Effector CD8-positive, alpha-beta T cell (primary cell): ENCODE data around the gene TMUB1.

Experiments used
- DNase-seq: peaks from one replicate; lab custom pipeline; 2025; lab: John Stamatoyannopoulos, UW

TMUB1 gene

DNA sequence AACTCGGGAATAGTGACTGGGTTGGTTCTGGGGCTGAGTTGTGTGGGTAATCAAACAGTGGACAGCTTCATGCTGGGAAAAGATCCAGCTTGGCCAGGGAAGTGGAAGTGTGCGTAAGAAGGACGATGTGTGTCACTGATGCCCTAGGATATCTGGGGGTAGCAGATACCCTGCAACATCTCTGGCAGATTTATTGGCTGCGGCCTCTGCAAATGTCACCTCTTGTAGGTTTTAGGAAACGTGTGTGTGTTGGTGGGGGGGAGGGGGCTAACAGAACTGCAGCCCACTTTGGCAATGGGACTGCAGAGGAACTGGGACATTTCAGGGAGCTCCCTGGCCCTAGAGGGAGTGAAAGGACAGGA, 2.0 kb upstream of the TMUB1 start:
- DNase-seq = no peak

DNA sequence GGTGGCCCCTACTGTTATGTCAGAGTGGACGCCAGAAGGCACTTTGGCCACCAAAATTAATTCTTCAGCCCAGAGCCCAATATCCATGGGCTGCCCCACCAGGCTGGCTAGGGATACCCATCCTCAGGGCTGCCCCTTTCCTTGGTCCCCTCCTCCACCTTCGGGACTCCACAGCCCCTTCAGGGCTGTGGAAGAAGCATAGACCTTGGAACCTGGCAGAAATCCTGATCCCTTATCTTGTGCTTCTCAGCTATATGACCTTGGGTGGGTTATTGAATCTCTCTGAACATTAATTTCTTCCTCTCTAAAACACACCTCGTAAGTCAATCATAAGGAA, 499 bp upstream of the TMUB1 start:
- DNase-seq = no peak

DNA sequence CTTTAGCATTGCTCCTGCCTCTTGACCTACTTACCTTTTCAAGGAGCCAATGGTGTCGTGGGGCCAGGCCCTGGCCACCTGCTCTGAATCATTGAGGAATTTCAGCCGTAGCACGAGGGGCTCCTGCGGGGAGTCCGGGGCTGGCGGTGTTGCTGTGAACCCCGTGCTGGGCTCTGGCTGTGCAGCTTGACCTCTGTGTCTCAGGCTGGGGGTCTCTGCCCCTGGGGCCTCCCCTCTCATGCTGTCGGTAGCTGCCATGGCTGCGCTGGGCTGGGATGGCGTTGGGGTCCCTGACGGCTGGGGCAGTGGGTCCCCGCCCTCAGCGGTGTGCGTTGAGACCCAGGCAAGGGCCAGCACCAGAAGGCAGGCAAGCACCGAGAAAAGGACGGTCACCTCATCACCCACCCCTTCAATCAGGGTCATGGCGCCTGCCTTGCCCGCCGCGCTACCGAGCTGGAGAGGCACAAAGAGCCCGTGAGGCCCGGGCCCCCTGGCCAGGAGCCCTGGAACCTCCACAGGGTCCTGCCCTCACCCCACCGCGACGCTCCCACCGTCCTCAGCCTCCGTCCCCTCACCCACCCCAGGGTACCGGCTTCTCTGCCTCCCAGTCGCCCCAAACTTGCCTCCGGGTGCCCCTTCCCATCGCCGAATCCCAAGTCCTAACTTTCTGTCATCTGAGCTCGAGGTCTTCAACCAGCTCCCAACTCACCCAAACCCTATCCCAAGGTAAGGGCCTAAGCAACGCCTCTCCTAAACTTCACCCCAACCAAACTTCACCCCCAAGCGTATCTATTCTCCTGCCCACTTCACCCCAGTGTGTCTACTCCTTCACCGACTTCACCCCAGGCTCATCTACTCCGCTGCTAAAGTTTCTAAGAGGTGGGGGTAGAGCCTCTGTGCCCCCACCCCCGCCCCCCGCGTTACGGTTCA, 887 bp downstream of the TMUB1 start:
- DNase-seq = no peak

- no peak for DNase-seq
These were observed 1.9 kb downstream of the TMUB1 start for GRCh38 chr7:151081170-151082101.

DNA sequence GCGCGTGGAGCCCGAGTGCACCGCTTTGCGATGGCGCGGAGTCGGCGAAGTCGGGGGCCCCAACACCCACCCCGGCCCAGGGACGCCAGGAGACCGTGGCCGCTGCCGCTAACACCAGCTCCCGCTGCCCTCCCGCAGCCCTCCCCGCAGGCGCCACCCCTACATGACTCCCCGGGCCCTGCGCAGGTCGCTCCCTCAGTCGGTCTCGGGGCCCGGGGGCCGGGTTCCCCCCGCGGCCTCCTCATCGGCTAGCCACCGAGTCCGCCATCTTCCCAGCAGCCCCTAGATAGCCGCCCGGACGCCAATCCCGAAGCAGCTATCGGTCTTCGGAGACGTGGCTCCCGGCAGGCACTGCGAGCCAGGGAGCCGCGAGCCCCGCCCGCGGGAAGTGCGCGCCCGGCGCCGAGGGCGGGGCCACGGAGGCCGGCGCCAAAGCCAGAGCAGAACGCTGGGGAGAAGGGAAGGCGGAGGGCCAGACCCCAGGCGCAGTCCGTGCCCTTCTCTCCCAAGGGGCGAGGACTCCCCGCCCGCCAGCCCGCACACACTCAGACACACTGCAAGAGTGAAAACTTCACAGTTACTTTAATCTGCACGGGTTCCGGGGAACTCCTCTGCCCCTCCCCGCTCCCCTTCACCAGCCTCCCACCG, 2.6 kb downstream of the TMUB1 start, which contains the start of gene FASTK:
Gene FASTK (minus strand): TSS at position 288 of the 648 bp plus-strand sequence. CDS start 43 bp downstream, at position 245.
- DNase-seq = peak; percentile 78

DNA sequence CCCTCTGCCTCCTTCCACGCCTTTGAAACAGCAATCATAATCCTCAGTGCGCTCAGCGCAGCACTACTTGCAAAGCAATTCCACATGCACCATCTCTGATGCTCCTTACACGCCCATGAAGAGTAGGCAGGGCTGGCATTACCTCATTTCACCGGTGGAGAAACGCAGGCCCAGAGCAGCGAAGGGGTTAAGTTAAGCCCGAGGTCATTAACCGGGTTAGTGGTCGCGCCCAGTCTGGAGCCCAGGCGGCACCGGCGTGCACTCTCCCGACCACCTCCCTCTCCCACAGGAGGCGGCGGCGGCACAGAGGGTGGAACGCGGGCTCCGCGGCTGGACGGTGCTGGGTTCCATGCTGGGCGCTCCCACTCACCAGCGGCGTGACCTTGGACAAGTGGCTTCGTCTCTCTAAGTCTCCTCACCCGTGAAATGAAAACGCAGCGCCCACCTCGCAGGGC, 3.2 kb downstream of the TMUB1 start:
- no peak for DNase-seq

GRCh38 chr7:151079199-151079910, 3.9 kb downstream of the TMUB1 start:
- no peak for DNase-seq

DNA sequence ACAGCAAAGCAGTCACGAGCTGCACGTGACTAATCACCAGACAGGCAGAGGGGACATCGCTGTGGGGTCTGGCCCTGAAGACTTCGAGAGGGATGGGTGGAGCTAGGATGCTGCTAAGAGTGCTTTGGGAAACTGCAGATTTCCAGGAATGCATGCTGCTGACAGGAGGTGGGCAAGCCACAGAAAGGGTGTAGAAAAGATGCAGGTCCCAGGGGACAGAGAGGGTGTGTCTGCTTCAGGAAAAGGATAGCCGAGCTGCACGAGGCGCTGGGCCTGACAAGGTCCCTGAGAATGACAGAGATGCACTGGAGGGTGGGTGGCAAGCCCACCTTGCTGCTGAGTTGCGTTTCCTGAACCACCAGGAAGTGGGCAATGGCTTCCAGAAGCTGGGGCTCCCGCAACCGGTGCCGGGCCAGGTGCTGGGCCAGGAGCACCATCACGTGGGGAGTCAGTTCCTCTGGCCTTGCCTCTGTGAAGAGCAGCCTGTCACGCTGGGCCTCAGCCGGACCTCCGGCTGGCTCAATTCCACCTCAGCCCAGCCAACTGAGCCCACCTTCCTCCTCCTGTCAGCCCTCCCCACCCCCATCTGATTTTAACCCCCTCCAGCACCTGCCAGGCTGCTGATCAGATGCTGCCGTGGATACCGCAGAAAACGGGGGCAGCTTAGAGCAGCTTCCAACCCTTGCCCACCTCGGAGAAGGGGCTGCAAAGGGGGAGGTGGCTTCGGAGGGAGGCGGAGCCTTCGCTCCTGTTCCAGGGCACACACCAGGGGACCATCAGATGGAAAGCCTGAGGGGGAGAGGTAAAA, 4.9 kb downstream of the TMUB1 start:
- DNase-seq = no peak

DNA sequence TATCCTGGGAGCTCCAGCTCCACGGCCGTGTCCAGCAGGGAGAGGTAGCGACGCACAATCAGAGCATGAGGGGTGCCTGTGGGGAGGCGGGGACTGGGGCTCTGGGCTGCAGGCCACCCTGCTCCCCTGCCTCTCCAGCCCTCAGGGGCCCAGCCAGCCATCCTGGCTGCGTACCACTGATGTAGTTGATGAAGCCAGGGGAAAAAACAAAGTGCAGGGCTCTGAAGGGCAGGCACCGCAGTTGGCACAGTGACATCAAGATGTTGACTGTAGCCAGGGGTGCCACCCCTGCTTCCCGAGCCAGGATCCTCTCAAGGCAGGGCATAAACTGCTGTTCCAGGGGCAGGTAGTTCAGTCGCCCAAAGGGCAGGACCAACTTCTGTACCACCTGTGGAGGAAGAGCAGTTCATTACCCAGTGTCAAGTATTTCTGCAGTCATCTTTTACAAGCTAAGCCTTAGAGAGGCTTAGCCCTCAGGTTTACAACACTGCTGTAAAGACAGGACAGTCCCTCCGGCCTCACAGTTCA, 5.5 kb downstream of the TMUB1 start:
- no peak for DNase-seq

DNA sequence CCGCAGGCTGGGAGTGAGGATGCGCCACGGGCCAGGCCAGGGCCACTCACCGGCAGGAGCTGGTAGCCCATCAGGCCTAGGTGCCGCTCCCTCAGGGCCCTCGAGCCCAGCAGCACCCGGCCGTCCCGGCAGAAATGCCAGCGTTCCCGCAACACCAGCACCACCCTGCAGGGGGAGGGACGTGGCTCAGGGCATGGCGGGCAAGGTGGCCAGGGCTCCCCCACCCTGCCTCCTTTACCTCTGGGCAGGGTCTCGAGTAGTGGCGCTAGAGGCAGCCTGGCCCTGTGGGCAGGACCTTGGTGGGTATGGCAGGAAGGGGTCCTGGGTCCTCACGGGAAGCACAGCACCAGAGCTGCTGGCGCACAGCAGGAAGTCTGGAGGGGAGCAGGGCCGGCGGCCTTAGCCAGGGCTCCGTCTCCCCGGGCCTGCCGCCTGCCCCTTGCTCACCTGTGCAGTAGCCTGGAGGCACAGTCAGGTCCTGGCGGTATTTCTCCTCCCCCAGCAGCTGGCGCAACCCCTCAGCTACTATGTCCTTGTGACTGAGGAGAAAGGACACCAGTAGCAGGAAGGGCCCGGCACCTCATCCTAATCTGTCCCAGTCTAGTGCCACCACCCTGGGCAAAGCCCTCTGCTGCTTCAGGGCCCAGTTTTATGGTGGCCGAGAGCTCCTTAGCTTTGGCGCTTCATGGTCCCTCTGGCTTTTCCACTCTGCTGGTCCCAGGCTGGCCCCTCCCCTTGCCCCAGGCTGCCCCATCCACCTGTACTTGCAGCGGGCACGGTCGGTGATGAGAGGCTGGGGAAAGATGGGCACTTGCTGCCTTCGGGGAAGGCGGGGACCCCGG, 6.2 kb downstream of the TMUB1 start:
- no peak for DNase-seq

DNA sequence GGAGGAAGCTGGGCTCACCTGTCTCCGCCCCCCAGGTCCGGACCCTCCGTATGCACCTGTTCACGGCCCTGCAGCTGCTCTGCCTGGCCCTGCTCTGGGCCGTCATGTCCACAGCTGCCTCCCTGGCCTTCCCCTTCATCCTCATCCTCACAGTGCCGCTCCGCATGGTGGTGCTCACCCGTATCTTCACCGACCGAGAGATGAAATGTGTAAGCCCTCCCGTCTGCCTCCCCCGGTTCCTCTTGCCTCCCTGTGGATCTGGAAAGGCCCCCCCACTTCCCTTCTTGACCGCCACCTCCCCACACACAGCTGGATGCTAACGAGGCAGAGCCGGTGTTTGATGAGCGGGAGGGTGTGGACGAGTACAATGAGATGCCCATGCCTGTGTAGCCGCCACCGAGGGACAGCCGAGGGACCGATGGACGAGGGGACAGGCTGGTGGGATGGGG, 7.3 kb downstream of the TMUB1 start:
- no peak for DNase-seq

DNA sequence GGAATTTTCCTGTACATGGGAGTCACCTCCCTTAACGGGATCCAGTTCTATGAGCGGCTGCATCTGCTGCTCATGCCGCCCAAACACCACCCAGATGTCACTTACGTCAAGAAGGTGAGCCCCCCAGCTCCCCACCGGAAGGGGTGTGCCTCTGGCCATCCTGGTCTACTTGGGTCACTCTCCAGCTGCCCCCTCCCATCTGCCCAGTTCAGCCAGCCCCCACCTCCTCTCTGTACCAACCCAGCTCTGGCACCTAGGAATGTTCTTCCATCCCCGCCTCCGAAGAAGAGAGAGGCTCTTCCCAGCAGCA, 7.7 kb downstream of the TMUB1 start:
- no peak for DNase-seq

- DNase-seq = no peak
These were observed 8.3 kb downstream of the TMUB1 start for GRCh38 chr7:151074817-151075661.

- DNase-seq = no peak
These were observed 9.3 kb downstream of the TMUB1 start for GRCh38 chr7:151073990-151074389.

DNA sequence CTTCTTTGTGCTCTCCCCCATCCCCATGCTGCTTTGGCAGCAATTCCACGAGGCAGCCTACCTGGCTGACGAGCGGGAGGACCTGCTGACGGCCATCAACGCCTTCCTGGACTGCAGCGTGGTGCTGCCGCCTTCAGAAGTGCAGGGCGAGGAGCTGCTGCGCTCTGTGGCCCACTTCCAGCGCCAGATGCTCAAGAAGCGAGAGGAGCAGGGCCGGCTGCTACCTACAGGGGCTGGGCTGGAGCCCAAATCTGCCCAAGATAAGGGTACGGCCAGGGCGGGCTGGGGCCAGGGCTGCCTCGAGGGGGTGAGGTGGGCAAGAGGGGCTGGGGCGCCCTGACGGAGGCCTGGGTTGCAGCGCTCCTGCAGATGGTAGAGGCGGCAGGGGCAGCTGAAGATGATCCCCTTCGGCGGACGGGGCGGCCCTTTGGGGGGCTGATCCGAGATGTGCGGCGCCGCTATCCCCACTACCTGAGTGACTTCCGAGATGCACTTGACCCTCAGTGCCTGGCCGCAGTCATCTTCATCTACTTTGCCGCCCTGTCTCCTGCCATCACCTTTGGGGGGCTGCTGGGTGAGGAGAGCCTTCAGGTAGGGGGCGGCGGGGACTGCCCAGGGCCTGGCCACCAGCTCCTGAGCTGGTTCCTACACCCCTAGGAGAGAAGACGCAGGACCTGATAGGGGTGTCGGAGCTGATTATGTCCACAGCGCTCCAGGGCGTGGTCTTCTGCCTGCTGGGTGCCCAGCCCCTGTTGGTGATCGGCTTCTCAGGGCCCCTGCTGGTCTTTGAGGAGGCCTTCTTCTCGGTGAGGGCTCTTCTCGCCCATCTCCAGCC, 12.0 kb downstream of the TMUB1 start:
- DNase-seq = no peak

DNA sequence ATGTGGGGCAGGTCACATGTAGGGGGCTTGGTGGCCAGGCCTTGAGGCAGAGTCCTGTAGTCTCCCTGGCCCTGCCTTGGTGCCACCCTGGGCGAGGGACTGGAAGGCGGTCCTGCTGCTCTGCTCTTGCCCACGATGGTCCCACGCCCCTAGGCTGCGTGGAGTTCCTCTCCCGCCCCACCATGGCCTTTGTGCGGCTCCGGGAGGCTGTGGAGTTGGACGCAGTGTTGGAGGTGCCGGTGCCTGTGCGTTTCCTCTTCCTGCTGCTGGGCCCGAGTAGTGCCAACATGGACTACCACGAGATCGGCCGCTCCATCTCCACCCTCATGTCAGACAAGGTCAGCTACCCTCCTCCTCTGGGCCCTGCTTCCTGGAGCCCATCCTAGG, 12.7 kb downstream of the TMUB1 start:
- DNase-seq = no peak

DNA sequence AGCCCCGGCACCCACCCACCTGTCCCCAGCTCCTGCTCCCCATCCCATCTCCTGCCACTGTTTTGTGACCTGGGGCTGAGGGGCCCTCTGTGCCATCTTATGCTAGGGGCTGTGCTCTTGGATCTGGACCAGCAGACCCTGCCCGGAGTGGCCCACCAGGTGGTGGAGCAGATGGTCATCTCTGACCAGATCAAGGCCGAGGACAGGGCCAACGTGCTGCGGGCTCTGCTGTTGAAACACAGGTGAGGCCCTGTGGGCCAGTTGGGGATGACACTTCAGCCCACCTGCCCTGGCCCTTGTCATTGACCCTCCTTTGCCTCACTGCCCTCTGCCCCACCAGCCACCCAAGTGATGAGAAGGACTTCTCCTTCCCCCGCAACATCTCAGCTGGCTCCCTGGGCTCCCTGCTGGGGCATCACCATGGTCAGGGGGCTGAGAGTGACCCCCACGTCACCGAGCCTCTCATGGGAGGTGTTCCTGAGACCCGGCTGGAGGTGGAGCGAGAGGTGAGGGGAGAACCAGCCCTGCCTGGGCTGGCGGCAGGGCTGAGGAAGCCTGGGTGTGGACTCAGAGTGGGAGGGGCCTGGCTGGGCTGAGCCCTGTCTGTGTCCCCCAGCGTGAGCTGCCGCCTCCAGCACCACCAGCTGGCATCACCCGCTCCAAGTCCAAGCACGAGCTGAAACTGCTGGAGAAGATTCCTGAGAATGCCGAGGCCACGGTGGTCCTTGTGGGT, 13.3 kb downstream of the TMUB1 start:
- DNase-seq = no peak
